HG02610 (cell line): ENCODE measurements around the gene SH3PXD2A.

ENCODE experiments used
- ATAC-seq: cut with Tn5 transposase; IDR thresholded peaks from one replicate; pipeline ENCODE4 v1.9.1; 2021; ENCODE audit warnings: mild to moderate bottlenecking, moderate library complexity; ENCODE audit not compliant: unreplicated experiment

The SH3PXD2A gene

GRCh38 chr10:103592186-103593021, 263.0 kb downstream of the SH3PXD2A start:
- ATAC-seq: peak; percentile 41

GRCh38 chr10:103590744-103591291, 264.6 kb downstream of the SH3PXD2A start:
- ATAC-seq: no peak

- ATAC-seq: no peak
Measured at GRCh38 chr10:103590060-103590459, 265.3 kb downstream of the SH3PXD2A start.

- no peak for ATAC-seq
Measured at GRCh38 chr10:103589074-103589630, 266.2 kb downstream of the SH3PXD2A start.

GRCh38 chr10:103587073-103587472, 268.3 kb downstream of the SH3PXD2A start:
- ATAC-seq: no peak

GRCh38 chr10:103585011-103585405, 270.4 kb downstream of the SH3PXD2A start:
- ATAC-seq: no peak

- no peak for ATAC-seq
Measured at GRCh38 chr10:103584216-103585010, 271.0 kb downstream of the SH3PXD2A start.

- ATAC-seq: no peak
Measured at GRCh38 chr10:103583871-103584215, 271.5 kb downstream of the SH3PXD2A start.

GRCh38 chr10:103582331-103583123, 272.8 kb downstream of the SH3PXD2A start:
- ATAC-seq: no peak

- no peak for ATAC-seq
Measured at GRCh38 chr10:103581499-103581898, 273.9 kb downstream of the SH3PXD2A start.

- no peak for ATAC-seq
Measured at GRCh38 chr10:103580430-103580829, 274.9 kb downstream of the SH3PXD2A start.

- ATAC-seq: no peak
Measured at GRCh38 chr10:103580011-103580410, 275.4 kb downstream of the SH3PXD2A start.

- ATAC-seq: no peak
Measured at GRCh38 chr10:103578782-103579382, 276.5 kb downstream of the SH3PXD2A start.

GRCh38 chr10:103576862-103577261, 278.5 kb downstream of the SH3PXD2A start:
- no peak for ATAC-seq

- no peak for ATAC-seq
Measured at GRCh38 chr10:103576076-103576471, 279.3 kb downstream of the SH3PXD2A start.

- ATAC-seq: no peak
Measured at GRCh38 chr10:103575416-103576075, 279.8 kb downstream of the SH3PXD2A start.

GRCh38 chr10:103574097-103575061, 281.0 kb downstream of the SH3PXD2A start:
- no peak for ATAC-seq

- ATAC-seq: no peak
Measured at GRCh38 chr10:103573205-103573487, 282.2 kb downstream of the SH3PXD2A start.
